SIG-M5 (cell line): Measurements from ENCODE around the gene USP43.

ENCODE experiments used
- DNase-seq: peaks from one replicate; lab custom pipeline; 2025; lab: John Stamatoyannopoulos, UW

USP43 gene

DNA sequence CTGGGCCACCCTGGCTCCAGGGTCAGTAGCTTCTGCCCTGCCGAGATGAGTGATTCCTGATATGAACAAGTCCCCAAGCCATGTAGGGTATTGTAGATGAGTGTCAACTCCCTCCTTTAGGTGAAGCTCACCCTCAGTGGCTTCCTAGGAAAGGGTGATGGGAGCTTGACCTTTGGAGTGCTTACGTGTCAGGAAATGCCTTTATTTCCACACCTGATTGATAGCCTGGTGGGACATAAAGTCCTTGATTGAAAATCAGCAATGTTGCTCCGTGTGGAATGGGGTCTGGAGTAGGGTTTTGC, 58.4 kb downstream of the USP43 start:
- DNase-seq = no peak

DNA sequence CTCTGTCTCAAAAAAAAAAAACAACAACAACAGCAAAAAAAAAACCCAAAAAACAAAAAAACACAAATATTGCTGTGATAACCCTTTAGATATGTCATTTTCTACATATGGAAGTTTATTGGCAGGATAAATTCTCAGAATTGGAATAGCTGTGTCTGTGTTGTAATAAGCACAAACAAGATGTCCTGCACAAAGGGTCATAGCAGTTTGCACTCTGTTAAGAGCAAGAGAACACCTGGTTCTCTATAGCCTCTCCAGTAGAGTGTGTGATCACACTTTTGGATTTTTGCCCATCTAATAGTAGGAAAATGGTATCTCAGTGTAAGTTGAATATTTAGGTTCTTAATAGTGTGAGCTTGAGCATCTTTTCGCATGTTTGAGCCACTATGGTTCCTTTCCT, 60.4 kb downstream of the USP43 start:
- DNase-seq = no peak

DNA sequence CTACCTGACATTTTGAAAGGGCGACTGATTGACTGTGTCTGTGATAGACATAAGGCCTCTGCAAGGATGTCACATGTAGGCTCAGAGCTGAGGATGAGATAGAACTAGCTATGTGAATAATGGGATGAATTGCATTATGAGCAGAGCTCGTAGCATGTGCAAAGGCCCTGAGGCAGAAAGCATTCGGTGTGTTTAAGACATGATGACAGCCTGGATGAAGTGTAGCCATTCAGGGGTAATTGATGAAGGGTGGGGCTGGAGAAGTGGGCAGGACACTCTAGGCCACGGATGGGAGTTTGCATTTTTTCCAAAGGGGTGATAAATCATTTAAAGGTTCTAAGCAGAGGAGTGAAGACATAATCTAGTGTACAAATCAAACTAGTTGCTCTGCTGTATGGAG, 62.6 kb downstream of the USP43 start:
- no peak for DNase-seq

DNA sequence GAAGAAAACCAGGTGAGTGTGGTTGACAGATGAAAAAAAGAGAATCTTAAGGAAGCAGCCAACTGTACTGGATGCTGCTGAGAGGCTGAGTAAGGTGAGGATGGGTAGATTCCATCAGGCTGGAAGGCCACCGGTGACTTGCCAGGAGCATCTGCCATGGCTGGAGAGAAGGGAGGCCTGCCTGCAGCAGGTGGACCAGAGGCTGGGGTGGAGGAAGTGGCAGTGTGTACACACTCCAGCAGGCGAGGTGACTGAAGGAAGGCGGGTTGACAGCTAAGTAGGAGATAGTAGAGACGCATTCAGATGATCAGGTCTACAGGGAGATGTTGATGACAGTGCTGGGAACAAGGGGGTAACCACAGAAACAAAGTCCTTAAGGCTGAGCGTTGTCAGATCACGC, 69.5 kb downstream of the USP43 start:
- DNase-seq = no peak

DNA sequence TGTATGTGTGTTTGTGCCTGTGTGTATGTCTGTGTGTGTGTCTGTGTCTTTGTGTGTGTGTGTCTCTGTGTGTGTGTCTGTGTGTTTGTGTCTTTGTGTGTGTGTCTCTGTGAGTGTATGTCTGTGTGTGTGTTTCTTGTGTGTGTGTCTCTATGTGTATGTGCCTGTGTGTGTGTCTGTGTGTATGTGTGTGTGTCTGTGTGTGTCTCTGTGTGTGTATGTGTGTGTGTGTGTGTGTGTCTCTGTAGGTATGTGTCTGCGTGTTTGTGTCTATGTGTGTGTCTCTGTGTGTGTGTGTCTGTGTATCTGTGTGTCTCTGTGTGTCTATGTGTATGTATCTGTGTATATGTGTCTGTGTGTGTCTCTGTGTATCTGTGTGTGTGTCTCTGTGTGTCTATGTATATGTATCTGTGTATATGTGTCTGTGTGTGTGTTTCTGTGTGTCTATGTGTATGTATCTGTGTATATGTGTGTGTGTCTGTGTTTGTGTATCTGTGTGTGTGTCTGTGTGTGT, 70.2 kb downstream of the USP43 start:
- DNase-seq = no peak

DNA sequence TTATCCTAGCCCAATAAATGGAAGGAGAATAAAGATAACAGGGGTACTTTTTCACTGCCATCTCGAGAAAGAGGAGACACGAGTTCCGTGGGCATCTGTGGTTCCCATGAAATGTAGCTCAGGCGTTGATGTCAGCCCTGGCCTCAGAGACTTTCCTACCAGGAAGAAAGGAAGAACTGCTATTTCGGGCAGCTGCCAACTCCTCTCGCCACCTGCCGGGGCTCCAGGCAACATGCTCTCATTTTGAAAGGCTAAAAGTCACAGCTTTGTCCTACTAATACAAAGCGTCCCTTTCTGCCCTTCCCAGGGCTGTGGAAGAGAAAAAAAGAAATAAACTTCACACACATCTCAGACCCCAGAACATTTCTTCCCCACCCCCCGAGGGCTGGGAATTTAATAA, 80.3 kb downstream of the USP43 start:
- no peak for DNase-seq

DNA sequence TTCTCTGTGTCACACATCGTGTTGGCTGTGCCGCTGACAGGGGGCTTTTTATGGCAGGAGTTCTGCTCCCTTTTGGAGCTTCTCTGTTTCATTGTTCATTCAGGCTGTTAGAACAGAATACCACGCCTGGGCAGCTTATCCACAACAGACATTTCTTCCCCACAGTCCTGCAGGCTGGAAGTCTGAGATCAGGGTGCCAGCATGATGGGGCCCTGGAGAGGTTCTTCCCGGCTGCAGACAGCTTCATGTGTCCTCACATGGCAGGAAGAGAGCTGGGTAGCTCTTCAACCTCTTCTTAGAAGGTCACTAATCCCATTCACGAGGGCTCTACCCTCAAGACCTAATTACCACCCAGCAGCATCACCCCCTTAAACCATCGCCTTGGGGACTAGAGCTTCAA, 81.0 kb downstream of the USP43 start:
- DNase-seq = no peak

DNA sequence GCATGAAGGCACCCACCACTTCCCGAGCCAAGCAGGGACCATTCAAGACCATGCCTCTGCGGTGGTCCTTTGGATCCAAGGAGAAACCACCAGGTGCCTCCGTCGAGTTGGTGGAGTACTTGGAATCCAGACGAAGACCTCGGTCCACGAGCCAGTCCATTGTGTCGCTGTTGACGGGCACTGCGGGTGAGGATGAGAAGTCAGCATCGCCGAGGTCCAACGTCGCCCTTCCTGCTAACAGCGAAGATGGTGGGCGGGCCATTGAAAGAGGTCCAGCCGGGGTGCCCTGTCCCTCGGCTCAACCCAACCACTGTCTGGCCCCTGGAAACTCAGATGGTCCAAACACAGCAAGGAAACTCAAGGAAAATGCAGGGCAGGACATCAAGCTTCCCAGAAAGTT, 82.7 kb downstream of the USP43 start:
- no peak for DNase-seq

DNA sequence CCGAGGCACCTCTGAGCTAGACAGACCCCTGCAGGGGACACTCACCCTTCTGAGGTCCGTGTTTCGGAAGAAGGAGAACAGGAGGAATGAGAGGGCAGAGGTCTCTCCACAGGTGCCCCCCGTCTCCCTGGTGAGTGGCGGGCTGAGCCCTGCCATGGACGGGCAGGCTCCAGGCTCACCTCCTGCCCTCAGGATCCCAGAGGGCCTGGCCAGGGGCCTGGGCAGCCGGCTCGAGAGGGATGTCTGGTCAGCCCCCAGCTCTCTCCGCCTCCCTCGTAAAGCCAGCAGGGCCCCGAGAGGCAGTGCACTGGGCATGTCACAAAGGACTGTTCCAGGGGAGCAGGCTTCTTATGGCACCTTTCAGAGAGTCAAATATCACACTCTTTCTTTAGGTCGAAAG, 83.2 kb downstream of the USP43 start:
- no peak for DNase-seq

DNA sequence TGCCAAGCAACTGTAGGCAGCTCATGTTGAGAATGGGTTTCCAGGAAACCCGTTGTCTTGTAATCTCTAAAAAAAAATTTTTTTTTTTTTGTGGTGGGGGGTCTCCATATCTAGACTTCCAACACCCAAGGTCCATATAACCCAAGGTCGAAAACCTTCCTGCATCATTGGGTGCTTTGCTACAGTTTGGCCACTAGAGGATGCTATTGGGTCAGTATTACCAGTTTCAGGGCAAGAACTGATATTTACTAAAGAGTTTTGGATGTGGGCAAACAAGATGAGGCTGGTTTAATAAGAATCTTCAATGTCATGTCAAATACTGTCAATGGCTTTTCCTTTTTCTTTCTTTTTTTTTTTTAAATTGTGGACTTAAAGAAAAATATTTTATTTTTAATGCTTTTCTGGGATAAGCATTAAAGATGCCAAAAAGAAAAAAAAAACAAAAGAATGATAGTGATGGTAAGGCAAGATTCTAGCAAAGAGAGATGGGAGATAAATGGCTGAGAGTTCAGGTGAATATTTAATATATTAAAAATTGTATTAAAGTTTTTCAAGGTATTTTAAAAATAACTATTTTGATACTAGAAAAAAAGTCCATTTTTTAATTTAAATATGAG, 83.8 kb downstream of the USP43 start:
- DNase-seq = no peak

DNA sequence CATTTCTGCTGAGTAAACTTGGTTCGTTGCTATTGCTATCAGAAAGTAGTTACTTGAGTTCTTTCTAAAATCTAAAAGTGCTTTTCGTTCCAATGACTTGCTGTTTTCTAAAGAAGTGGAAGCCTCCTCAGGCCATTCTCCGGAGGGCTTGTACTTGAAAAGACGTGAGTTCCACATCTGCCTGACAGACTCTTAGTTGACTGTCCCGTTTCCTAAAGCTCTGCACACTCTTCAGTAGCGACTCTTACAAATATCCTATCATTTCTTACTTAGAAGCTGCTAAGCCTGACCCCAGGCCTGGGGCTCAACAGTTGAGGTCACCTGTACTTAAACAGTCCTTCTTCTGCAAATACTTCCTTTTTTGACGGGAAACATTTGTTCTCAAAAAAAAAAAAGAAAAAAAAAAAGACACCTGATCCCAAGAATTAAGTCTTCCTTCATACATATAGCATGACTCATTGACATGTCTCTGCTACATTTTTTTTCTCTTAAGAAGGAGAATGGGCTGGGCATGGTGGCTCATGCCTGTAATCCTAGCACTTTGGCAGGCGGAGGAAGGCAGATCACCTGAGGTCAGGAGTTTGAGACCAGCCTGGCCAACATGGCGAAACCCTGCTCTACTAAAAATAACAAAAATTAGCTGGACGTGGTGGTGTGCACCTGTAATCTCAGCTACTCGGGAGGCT, 84.6 kb downstream of the USP43 start:
- no peak for DNase-seq

DNA sequence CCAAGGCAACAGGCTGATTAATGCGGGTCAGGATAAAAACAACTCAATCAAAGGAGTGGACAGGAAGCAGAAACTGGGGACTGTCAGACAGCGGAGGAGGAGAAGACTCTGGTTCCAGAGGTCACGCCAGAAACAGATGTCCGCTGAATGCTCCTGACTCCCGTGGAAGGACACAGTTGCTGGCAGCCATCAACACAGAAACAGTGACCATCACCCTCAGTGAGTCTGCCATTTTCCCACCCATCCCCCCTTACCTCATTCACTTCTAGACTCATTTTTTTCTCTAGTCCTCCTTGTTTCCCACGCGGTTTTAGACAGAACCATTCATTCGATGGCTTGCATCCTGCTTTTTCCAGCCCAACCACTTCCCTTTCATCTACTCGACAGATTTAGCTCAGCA, 105.2 kb downstream of the USP43 start:
- no peak for DNase-seq

DNA sequence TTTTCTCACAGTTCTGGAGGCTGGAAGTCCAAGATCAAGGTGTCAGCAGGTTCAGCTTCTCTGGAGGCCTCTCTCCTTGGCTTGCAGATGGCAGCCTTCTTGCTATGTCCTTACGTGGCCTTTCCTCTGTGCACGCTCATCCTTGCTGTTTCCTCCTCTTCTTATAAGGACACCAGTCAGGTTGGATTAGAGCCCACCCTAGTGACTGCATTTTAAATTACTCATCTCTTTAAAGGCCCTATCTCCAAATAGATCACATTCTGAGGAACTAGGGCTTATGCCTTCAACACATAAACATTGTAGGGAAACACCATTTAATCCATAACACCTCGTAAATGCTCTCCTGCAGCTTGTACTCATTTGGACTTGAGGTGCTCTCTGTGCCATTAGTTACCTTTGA, 109.8 kb downstream of the USP43 start:
- DNase-seq = no peak

DNA sequence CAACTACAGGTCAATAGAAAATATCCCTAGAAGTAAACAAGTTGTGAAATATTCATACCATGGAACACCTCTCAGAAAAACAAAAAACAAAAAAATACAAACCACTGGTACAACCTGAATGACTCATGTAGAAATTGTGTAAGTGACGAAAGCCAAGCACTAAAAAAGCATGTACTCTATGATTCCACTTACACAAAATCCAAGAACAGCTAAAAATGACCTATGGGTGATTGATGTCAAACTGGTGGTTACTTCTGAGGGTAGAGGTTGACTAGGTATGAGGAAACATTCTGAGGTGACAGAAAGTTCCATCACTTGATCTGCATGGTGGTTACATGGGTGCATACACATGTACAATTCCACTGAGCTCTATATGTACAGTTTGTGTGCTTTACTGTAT, 114.9 kb downstream of the USP43 start:
- no peak for DNase-seq

DNA sequence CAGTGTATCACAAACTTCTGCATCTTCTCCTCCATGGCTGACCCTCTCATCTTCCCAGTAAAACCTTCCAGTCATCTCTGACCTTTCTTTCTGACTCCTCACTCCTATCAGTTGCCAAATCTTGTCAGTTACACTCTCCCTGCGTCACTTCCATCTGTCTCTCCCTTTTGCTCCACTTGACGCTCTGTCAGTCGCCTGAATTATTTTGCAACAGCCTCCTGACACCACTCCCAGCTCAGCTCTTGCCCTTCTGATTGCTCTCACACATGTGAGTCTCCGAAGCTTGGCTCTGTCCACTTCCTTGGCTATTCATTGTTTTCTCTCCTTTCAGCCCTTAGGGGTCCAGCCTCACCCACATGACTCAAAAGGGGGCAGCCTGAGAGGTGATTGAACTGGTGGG, 118.3 kb downstream of the USP43 start:
- no peak for DNase-seq

DNA sequence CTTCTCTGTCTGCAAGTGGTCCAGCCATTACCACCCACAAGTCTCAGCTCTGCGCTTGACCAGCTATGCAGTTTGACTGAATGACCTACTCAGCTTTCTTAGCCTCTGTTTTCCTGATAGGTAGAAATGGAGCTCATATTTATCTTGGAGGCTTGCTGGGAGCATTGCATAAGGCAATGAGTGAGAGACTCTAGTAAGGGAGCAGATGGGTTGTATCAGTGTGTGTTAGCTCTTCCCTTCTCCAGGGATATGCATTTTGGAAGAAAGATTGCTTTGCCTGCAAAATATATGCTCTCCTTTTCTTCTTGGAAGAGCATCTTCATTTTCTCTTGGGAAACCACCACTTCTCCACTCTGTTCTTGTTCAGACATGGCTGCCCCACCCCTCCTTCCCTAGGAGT, 120.0 kb downstream of the USP43 start:
- no peak for DNase-seq

DNA sequence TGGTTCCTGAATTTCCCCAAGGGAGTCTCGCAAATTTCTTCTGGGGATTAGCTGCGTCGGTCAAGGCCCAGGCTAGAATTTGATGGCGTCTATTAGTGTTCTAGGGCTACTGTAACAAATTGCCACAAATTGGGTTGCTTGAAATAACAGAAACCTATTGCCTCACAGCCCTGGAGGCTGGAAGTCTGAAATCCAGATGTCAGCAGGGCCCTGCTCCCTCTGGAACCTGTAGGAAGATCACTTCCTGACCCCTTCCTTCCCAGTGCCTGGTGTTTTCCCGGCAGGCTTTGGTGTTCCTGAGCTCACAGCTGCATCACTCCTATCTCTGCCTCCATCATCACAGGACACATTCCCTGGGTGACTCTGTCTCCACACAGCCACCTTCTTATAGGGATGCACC, 121.7 kb downstream of the USP43 start:
- no peak for DNase-seq

DNA sequence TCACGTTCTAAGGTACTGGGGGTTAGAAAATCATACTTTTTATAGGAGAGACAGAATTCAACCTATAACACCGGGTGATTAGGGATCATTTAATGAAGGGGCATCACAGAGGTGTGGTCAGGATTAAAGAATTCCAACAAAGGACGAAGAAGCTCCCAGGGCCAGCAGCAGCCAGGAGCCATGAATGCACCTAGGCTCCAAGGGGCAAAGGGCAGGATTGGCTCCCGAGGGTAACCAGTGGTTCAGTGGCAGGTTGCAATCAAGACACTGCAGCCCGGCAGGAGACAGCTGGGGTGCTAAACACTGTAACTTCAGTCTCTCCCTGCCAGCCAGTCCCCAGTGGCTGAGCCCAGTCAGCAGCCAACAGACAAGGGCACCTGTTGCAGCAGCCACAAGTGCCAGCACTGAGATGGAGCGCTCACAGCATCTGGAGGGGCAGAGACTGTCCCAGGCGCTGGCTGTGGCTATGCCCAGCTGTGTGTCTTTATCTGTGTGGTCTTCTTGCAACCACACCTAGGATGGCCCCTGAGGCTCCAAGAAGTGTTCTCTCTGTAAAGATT, 122.2 kb downstream of the USP43 start:
- DNase-seq = no peak

DNA sequence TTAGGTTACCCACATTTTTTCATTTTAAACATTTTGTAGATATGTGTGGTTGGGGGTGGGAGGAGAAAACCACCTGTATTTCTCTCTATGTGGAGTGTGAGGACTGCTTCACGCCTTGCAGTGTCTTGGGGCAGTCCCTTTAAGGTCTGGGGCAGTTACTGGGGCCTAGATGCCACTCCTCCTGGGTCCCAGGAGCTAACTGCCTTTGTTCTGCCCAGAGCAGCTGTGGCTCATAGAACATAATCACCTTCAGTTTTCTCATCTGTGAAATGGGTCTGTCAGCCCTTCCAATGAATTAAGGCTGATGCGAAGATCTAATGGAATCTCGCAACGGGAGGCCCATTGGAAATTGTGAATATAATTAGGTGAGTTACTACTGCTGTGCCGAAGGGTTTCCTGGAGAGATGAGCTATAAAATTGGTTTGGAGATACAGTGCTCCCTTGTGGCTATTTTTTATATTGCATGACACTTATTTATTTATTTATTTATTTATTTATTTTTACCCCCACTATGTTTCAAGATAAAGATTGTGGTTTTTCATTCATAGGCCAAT, 123.1 kb downstream of the USP43 start:
- no peak for DNase-seq

DNA sequence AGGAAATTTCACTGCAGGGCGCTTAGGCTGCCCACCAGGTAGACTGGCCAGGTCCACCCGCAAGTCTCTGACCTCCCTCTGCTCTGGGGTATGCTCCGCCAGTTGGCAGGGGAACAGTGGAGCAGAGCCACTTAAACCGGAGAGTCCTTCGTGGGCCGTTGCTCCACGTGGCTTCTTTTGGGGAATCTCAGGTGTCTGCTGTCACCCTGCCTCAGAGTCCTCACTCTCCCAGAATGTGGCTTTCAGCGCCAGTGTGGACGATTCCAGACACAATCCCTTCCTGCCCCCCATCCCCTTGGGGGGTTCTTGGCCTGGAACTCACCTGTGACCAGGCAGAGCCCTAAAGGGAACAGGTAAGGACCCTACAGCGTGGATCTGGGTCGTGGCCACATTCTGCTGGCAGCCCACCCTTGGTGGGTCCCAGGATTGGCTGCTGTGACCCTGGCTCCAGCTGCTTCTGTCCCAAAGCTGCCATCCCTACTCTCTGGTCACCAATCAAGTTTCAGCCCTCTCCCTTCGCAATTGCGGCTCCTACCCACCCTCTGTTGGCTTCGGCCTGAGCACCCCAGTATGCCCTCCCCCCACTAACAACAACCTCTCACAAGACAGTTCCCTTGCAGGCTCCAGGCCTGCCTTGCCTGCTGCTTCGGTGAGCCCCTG, 123.8 kb downstream of the USP43 start:
- no peak for DNase-seq

DNA sequence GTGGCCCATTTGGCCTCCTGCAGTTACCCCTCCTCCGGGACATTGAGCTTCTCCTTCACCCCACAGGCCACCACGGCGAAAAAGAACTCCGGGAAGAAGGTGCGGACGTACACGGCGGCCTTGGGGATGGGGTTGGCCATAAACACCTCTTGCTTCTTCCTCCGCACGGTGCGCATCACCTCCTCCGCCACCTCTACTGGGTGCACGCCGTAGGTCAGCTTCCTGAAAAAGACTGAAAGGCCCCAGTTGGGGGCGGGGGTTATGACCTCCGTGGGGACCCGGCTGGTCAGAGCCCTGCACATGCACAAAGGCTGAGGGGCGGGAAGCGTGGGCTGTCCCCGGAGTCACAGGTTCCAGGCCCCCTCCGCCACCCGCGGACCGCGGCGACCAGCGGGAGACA, 126.1 kb downstream of the USP43 start:
- DNase-seq = no peak

DNA sequence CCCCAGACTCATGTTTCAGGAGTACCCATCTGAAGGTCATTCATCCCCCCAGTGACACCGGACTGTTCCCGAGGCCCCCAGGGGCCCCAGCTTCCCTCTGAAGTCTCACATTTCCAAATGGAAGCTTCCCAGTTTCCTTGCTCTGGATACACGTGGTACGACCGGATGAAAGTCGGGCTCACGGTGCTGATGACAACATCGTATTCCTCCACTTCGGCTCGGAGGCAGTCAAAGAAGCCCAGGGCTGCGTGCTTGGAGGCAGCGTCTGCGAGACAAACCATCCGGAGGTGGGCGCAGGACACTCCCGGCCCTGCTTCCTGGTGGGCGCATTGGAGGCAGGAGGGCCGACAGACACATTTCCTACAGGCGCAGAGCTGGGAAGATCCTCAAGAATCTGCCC, 127.3 kb downstream of the USP43 start:
- DNase-seq = no peak

DNA sequence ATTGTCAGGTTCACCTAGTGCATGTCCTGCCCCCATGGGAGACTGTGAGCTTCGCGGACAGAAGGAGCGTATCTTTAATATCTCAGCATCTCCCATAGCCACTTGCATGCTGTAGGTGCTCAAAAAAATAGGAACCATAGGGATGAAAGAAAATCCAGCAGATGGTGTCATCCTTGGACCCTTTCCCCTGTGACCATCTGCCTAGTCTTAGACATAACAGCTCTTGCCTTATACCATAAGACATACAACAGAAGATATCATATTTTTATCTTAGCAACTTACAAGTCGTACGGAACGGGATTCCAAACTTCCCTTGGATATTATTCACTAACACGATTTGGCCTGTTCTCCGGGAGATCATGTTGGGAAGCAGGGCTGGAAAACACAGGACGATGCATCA, 131.6 kb downstream of the USP43 start:
- DNase-seq = no peak
